MCF 10A (cell line): ENCODE data around the gene SLC38A8. TPM values are rescaled to one million over a fixed set of nuclear protein-coding genes. Genes with fewer than 3 reads are reported as not detected.

Experiments used
- BruUV-seq: library from RNA; stranded (reverse); fragments of 400-500 nt; replicated peaks from 2 replicates; lab custom pipeline; 2021; lab: Mats Ljungman, UMichigan
- CTCF ChIA-PET: fragments of 300-600 bp; sonication (Branson Sonifier 250); formaldehyde crosslinking; extraction: SDS; loops from one replicate; lab custom pipeline; 2021; ENCODE audit warnings: antibody characterized with exemption, inconsistent platforms; lab: Yijun Ruan, JAX
- POLR2A ChIA-PET: fragments of 300-600, 350-650 bp; sonication (Branson Sonifier 250); formaldehyde crosslinking; extraction: SDS; loops from one replicate; lab custom pipeline; 2020; ENCODE audit warnings: antibody characterized with exemption, inconsistent platforms; lab: Yijun Ruan, JAX
- DNase-seq: peaks from one replicate; pipeline ENCODE4 v3.0.0-alpha.2; 2018; ENCODE audit not compliant: unreplicated experiment
- H3K27ac Mint-ChIP-seq: one replicate; pipeline ENCODE4 v1.8.0; 2022; ENCODE audit warnings: mild to moderate bottlenecking, low read depth, mixed read lengths; ENCODE audit not compliant: unreplicated experiment
- H3K27me3 Mint-ChIP-seq: one replicate; pipeline ENCODE4 v1.8.0; 2022; ENCODE audit warnings: mixed read lengths; ENCODE audit not compliant: insufficient read depth, unreplicated experiment
- H3K36me3 Mint-ChIP-seq: one replicate; pipeline ENCODE4 v1.8.0; 2022; ENCODE audit warnings: mild to moderate bottlenecking, moderate library complexity, mixed read lengths; ENCODE audit not compliant: insufficient read depth, unreplicated experiment
- H3K4me1 Mint-ChIP-seq: one replicate; pipeline ENCODE4 v1.8.0; 2022; ENCODE audit warnings: mixed read lengths; ENCODE audit not compliant: insufficient read depth, unreplicated experiment
- H3K4me3 Mint-ChIP-seq: one replicate; pipeline ENCODE4 v1.8.0; 2022; ENCODE audit warnings: mild to moderate bottlenecking, moderate library complexity, mixed read lengths; ENCODE audit not compliant: unreplicated experiment
- H3K9me3 Mint-ChIP-seq: one replicate; pipeline ENCODE4 v1.8.0; 2022; ENCODE audit warnings: mixed read lengths; ENCODE audit not compliant: unreplicated experiment
- intact Hi-C: fragments of 100-400 bp; cut with micrococcal nuclease; formaldehyde crosslinking; loops from 2 replicates; pipeline ENCODE4 v1.14.1; 2022
- total RNA-seq: library from RNA; stranded (reverse); gene quantifications from 2 replicates; pipeline ENCODE4 v1.2.3, GENCODE V29; 2022
- TF ChIP-seq, protein P1 (sequence below): fragments of 200-600 bp; IDR thresholded peaks from one replicate; pipeline ENCODE4 v1.8.0; 2022; ENCODE audit warnings: antibody characterized with exemption, mild to moderate bottlenecking; ENCODE audit not compliant: unreplicated experiment

SLC38A8 gene
- total RNA-seq, 1 experiment from 2014 or later, result not detected

DNA sequence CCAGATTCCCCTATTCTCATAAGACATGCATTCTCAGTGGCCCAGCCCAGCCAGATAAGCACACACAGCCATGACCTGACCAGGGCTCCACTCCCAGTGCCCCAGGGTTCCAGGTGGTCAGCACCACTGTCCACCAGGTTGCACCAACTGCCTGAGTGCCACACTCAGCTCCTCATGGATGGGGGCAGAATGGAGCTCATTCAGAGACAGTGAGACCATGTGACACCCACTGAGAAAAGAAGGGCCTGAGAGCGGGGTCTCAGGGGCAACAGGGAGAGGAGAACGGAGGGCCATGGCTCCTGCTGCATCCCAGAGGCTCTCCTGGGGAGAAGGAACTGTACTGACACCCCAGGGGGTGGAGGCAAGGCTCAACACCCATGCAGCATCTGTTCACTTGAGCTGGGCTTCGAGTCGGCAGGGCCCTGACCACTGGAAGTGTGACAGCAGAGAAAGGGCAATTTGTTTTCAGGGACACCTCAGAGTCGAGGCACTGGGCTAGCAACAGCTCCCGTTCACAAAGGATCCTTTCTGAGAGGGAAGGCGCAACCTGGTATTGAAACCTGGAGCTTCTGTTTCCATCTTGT is 18.7 kb upstream of the SLC38A8 start:
- no peak for DNase-seq
- H3K4me1 Mint-ChIP-seq, result no peaks in the 10 kb centered on the region
- no peaks in the 10 kb centered on the region for H3K27me3 Mint-ChIP-seq
- no peak overlapping the region for H3K4me3 Mint-ChIP-seq
- no peak overlapping the region for H3K27ac Mint-ChIP-seq
- ChIA-PET POLR2A (interaction anchor here (0.5 kb wide), 1 partner anchor 11 kb away, joined by 3 read pairs; no protein-coding TSS in a partner anchor), CTCF (interaction anchor here (0.6 to 4.1 kb wide), 14 partner anchors 8 to 126 kb away, joined by 3 to 20 read pairs (median 5); partner anchors contain the start of genes OSGIN1 and TAF1C)
- BruUV-seq, result no TSS peak
- intact Hi-C loops, result no loop called here
- H3K36me3 Mint-ChIP-seq, result peaks cover 92% of the 10 kb centered on the region
- no peaks in the 10 kb centered on the region for H3K9me3 Mint-ChIP-seq
- TF ChIP-seq, protein P1, sequence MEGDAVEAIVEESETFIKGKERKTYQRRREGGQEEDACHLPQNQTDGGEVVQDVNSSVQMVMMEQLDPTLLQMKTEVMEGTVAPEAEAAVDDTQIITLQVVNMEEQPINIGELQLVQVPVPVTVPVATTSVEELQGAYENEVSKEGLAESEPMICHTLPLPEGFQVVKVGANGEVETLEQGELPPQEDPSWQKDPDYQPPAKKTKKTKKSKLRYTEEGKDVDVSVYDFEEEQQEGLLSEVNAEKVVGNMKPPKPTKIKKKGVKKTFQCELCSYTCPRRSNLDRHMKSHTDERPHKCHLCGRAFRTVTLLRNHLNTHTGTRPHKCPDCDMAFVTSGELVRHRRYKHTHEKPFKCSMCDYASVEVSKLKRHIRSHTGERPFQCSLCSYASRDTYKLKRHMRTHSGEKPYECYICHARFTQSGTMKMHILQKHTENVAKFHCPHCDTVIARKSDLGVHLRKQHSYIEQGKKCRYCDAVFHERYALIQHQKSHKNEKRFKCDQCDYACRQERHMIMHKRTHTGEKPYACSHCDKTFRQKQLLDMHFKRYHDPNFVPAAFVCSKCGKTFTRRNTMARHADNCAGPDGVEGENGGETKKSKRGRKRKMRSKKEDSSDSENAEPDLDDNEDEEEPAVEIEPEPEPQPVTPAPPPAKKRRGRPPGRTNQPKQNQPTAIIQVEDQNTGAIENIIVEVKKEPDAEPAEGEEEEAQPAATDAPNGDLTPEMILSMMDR, result no peak

DNA sequence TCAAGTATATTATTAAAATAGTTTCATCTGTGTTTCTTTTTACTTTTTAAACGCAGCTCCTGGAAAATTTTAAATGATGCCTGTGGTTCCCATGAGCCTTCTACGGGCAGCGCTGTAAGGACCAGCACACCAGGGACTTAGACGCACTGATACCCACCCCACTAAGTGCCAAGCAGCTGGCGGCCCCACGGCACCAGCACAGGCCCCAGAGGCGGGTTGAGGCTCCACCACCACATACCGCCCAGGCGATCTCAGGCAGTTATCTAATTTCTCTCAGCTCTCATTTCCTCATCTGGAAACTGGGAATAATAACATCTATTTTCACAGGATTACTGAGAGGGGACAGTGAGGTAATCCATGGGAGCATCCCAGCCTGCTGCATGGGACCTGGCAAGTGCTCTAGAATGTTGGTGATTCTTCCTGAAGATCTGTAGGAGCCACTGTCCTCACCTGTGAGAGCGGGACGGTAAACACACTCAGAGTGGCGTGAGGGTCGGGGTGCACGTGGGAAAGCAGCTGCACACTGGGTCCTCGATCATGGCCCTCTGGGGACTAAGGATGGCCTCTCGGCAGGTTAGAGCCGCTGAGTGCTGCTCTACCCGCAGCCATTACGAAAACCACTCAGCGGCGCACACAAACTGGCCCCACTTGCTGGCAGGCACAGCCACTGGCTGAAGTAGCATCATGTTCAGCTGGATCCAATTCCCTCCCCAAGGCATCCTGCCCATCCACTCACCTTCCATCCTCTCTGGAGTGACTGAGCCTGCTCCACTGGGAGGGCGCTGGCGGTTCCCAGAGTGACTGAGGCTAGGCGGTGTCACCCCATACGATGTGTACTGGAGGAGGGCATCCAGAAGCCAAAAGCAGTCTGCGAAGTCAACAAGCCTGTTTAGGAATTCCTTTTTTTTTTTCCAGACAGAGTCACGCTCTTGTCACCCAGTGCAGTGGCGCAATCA is 17.6 kb upstream of the SLC38A8 start:
- POLR2A ChIA-PET, result interaction anchor here (0.7 kb wide), 1 partner anchor 132 kb away, joined by 4 read pairs; no protein-coding TSS in a partner anchor
- TF ChIP-seq, protein P1, result no peak
- Mint-ChIP-seq H3K27ac (no peak overlapping the region), H3K4me1 (no peaks in the 10 kb centered on the region), H3K36me3 (peaks cover 95% of the 10 kb centered on the region), H3K9me3 (no peaks in the 10 kb centered on the region), H3K4me3 (no peak overlapping the region), H3K27me3 (no peaks in the 10 kb centered on the region)
- BruUV-seq, result no TSS peak
- intact Hi-C loops, result no loop called here
- CTCF ChIA-PET, result interaction anchor here (0.6 to 4.1 kb wide), 13 partner anchors 8 to 106 kb away, joined by 3 to 20 read pairs (median 6); partner anchors contain the start of gene OSGIN1
- no peak for DNase-seq

DNA sequence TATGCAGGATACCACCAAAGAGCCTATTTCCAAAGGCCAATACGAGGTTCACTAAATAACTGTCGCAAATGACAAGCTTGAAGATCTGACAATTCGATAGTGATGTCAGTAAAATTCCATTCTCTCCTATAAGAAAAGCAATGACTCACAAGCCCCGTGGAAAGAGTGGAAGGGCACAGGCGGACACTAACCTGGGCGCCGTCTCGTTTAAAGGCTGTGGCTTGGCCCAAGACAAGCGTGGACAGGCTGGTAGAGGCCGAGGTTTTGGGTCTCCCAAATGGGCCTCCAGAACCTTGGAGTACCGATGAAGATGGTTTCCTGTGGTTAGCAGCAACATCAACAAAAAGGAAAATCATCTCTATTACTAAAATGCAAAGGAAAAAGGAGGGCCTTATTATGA is 16.5 kb upstream of the SLC38A8 start:
- ChIA-PET POLR2A (interaction anchor here (1.1 kb wide), 1 partner anchor 112 kb away, joined by 4 read pairs; no protein-coding TSS in a partner anchor), CTCF (interaction anchor here (0.5 to 4.1 kb wide), 10 partner anchors 9 to 105 kb away, joined by 3 to 20 read pairs (median 4); partner anchors contain the start of gene OSGIN1)
- peaks cover 90% of the 10 kb centered on the region for H3K36me3 Mint-ChIP-seq
- BruUV-seq, result no TSS peak
- DNase-seq, result no peak
- H3K27me3 Mint-ChIP-seq, result no peaks in the 10 kb centered on the region
- intact Hi-C loops, result no loop called here
- no peak overlapping the region for H3K27ac Mint-ChIP-seq
- H3K9me3 Mint-ChIP-seq, result no peaks in the 10 kb centered on the region
- H3K4me1 Mint-ChIP-seq, result no peaks in the 10 kb centered on the region
- TF ChIP-seq, protein P1, result no peak
- H3K4me3 Mint-ChIP-seq, result no peak overlapping the region
